Esophagus squamous epithelium (tissue), 4 donors: ENCODE data around the gene UNCX.

ENCODE experiments used
- POLR2A ChIP-seq, 4 donors: fragments of 450-650 bp; IDR thresholded peaks; one replicate each; pipeline ENCODE4 v1.6.1; 2017; ENCODE audit warnings: antibody characterized with exemption in 4 of 4, mild to moderate bottlenecking in 4 of 4, moderate library complexity in 3 of 4
- TF ChIP-seq, protein P1 (sequence below), 6 experiments: fragments of 450-650 bp in 4 of 6; fragments of 200-600 bp in 2 of 6; sonication (generic) in 2 of 6; IDR thresholded peaks; one replicate each; pipeline ENCODE4 v1.5.1; 2016 to 2019; ENCODE audit warnings: antibody characterized with exemption in 6 of 6, mild to moderate bottlenecking in 4 of 6, moderate library complexity in 4 of 6

- TF ChIP-seq, protein P1, sequence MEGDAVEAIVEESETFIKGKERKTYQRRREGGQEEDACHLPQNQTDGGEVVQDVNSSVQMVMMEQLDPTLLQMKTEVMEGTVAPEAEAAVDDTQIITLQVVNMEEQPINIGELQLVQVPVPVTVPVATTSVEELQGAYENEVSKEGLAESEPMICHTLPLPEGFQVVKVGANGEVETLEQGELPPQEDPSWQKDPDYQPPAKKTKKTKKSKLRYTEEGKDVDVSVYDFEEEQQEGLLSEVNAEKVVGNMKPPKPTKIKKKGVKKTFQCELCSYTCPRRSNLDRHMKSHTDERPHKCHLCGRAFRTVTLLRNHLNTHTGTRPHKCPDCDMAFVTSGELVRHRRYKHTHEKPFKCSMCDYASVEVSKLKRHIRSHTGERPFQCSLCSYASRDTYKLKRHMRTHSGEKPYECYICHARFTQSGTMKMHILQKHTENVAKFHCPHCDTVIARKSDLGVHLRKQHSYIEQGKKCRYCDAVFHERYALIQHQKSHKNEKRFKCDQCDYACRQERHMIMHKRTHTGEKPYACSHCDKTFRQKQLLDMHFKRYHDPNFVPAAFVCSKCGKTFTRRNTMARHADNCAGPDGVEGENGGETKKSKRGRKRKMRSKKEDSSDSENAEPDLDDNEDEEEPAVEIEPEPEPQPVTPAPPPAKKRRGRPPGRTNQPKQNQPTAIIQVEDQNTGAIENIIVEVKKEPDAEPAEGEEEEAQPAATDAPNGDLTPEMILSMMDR (IDR thresholded peaks at IDR 0.05) = no peak
- no peak for TF ChIP-seq POLR2A (IDR thresholded peaks at IDR 0.05)
Measured at GRCh38 chr7:1246871-1247526, 14.3 kb downstream of the UNCX start.
